Activated CD4-positive, alpha-beta T cell treated with anti-CD3 and anti-CD28 coated beads, Interleukin-2, amount 10 ng/mL, durations not matched to agents 24 days and 14 days (primary cell): ENCODE results near the gene TYK2. TPM values are rescaled to one million over a fixed set of nuclear protein-coding genes. Genes with fewer than 3 reads are reported as not detected.

Source experiments
- DNase-seq: peaks from one replicate; pipeline ENCODE4 v3.0.0; 2022
- H3K27ac Mint-ChIP-seq: one replicate; pipeline ENCODE4 v1.8.0; 2022; ENCODE audit warnings: mild to moderate bottlenecking, mixed read lengths
- H3K27me3 Mint-ChIP-seq: one replicate; pipeline ENCODE4 v1.8.0; 2022; ENCODE audit warnings: mixed read lengths
- H3K36me3 Mint-ChIP-seq: one replicate; pipeline ENCODE4 v1.8.0; 2022; ENCODE audit warnings: low read depth, mild to moderate bottlenecking, mixed read lengths
- H3K4me1 Mint-ChIP-seq: one replicate; pipeline ENCODE4 v1.8.0; 2021; ENCODE audit warnings: mixed read lengths
- H3K4me3 Mint-ChIP-seq: one replicate; pipeline ENCODE4 v1.8.0; 2022; ENCODE audit warnings: mild to moderate bottlenecking, moderate library complexity, mixed read lengths
- H3K9me3 Mint-ChIP-seq: one replicate; pipeline ENCODE4 v1.8.0; 2021; ENCODE audit warnings: mixed read lengths
- intact Hi-C: fragments of 100-400 bp; cut with micrococcal nuclease; formaldehyde crosslinking; loops from one replicate; pipeline ENCODE4 v1.15.1; 2023
- total RNA-seq: library from RNA; stranded (reverse); gene quantifications from 2 replicates; pipeline ENCODE4 v1.2.3, GENCODE V29; 2022

The TYK2 gene
- total RNA-seq, 1 donor from 2014 or later = 255 TPM

DNA sequence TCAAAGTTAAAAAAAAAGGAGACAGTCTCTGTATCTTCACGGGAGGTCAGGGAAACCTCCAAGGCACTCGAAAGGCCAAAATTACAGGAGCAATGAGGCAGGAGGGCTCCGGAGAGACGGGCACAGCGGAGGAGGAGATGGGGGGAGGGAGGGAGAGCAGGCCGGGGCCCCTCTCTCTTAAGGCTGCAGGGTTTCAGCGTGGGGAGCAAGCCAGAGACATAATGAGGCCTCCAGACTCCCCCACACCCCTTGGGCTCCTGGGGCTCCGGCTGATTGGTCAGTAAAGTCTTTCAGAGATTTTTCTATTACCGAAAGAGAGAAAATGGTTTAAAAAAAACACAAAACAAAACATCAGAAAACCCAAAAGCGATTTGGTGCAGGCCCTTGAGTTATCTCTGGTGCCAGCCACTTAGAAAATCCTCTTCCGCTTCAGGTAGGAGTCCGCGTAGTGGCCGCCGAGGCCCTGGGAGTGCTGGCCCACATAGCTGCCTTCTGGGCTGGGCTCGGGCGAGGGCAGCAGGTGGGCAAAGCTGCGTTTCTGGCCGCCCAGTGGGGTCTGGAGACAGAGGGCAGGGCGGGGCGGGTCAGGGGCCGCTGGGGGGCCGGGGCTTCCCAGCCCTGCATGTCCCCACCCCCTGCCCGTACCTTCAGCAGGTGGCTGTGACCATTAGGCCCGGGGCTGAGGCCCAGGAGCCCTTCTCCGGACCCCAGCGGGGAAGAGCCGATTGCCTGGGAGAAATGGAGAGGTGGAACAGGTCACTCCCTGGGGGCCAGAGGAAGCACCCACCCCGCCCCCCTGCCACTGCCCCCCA is 63.1 kb downstream of the TYK2 start:
- H3K9me3 Mint-ChIP-seq = no peaks in the 10 kb centered on the region
- H3K4me1 Mint-ChIP-seq = peaks cover 14% of the 10 kb centered on the region
- intact Hi-C loops = loop anchor here (5.0 kb wide), 1 partner anchor 45 kb away; the partner anchor contains the start of gene ICAM1
- H3K27me3 Mint-ChIP-seq = no peaks in the 10 kb centered on the region
- no peak overlapping the region for H3K27ac Mint-ChIP-seq
- H3K4me3 Mint-ChIP-seq = no peak overlapping the region
- H3K36me3 Mint-ChIP-seq = peaks cover 26% of the 10 kb centered on the region
- DNase-seq = no peak

- Mint-ChIP-seq H3K36me3 (peaks cover 21% of the 10 kb centered on the region), H3K27ac (peak overlapping the region; percentile 83), H3K9me3 (no peaks in the 10 kb centered on the region), H3K4me1 (peaks cover 14% of the 10 kb centered on the region), H3K27me3 (no peaks in the 10 kb centered on the region), H3K4me3 (peak overlapping the region; percentile 86)
- DNase-seq = no peak
- intact Hi-C loops = loop anchor here (5.0 kb wide), 1 partner anchor 44 kb away; the partner anchor contains the start of gene ICAM1
Observed at GRCh38 chr19:10316229-10317044, 63.9 kb downstream of the TYK2 start.

- peak within 1 kb of the TSS; percentile 83 for H3K27ac Mint-ChIP-seq
- peaks cover 21% of the 10 kb centered on the region for H3K36me3 Mint-ChIP-seq
- H3K4me3 Mint-ChIP-seq = peak within 1 kb of the TSS; percentile 86
- DNase-seq = peak; percentile 97
- intact Hi-C loops = loop anchor here (5.0 kb wide), 1 partner anchor 43 kb away; the partner anchor contains the start of gene ICAM1
- peaks cover 14% of the 10 kb centered on the region for H3K4me1 Mint-ChIP-seq
- no peaks in the 10 kb centered on the region for H3K27me3 Mint-ChIP-seq
- H3K9me3 Mint-ChIP-seq = no peaks in the 10 kb centered on the region
Observed at GRCh38 chr19:10315335-10316214, 64.8 kb downstream of the TYK2 start, which contains the start of gene FDX2. Gene FDX2 (minus strand): TSS chr19:10316015. CDS start chr19:10315996, 19 bp downstream.

GRCh38 chr19:10309423-10309822 is 70.9 kb downstream of the TYK2 start, which contains the start of gene ZGLP1:
Gene ZGLP1 (minus strand): TSS chr19:10309815.
- no peaks in the 10 kb centered on the region for H3K27me3 Mint-ChIP-seq
- DNase-seq = no peak
- H3K9me3 Mint-ChIP-seq = no peaks in the 10 kb centered on the region
- H3K4me1 Mint-ChIP-seq = peaks cover 8% of the 10 kb centered on the region
- H3K36me3 Mint-ChIP-seq = peaks cover 1% of the 10 kb centered on the region
- H3K4me3 Mint-ChIP-seq = no peak within 1 kb of the TSS
- no peak within 1 kb of the TSS for H3K27ac Mint-ChIP-seq
- intact Hi-C loops = no loop called here

DNA sequence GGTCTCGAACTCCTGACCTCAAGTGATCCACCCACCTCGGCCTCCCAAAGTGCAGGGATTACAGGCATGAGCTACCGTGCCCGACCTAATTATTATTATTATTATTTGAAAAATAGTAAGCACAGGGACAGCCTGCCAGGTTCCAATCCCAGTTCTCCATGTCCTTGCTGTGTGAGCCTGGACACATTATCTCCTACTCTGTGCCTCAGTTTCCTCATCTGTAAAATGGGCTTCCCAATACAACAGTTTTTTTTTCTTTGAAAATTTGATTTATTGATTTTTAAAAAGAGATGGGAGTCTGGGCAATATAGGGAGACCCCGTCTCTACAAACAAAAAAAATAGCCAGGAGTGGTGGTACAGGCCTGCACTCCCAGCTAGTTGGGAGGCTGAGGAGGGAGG is 74.0 kb downstream of the TYK2 start:
- Mint-ChIP-seq H3K9me3 (no peaks in the 10 kb centered on the region), H3K36me3 (peaks cover 3% of the 10 kb centered on the region), H3K4me1 (peaks cover 14% of the 10 kb centered on the region), H3K27me3 (peaks cover 3% of the 10 kb centered on the region), H3K4me3 (no peak overlapping the region), H3K27ac (no peak overlapping the region)
- DNase-seq = no peak
- intact Hi-C loops = no loop called here

- H3K4me3 Mint-ChIP-seq = no peak overlapping the region
- no peaks in the 10 kb centered on the region for H3K9me3 Mint-ChIP-seq
- DNase-seq = no peak
- peaks cover 14% of the 10 kb centered on the region for H3K4me1 Mint-ChIP-seq
- peaks cover 3% of the 10 kb centered on the region for H3K36me3 Mint-ChIP-seq
- peaks cover 5% of the 10 kb centered on the region for H3K27me3 Mint-ChIP-seq
- intact Hi-C loops = no loop called here
- no peak overlapping the region for H3K27ac Mint-ChIP-seq
Observed at GRCh38 chr19:10305139-10305806, 75.1 kb downstream of the TYK2 start.

Other genes starting within 250 kb of the TYK2 start
- gene DNMT1, start 185.6 kb downstream of the TYK2 start, total RNA-seq = 410 and 414 TPM in 2 replicates
- 14.3 and 14.7 TPM in 2 replicates for gene S1PR2, start 149.2 kb downstream of the TYK2 start, total RNA-seq
- 163 and 174 TPM in 2 replicates for gene MRPL4, start 128.4 kb downstream of the TYK2 start, total RNA-seq
- 81.5 and 82.1 TPM in 2 replicates for gene ICAM1, start 109.5 kb downstream of the TYK2 start, total RNA-seq
- 0.71 and 0.79 TPM in 2 replicates for gene ICAM4, start 93.6 kb downstream of the TYK2 start, total RNA-seq
- gene ICAM5, start 90.6 kb downstream of the TYK2 start, total RNA-seq = 3.0 and 3.8 TPM in 2 replicates
- 2.0 and 2.8 TPM in 2 replicates for gene ZGLP1, start 70.8 kb downstream of the TYK2 start, total RNA-seq
- gene FDX2, start 64.6 kb downstream of the TYK2 start, total RNA-seq = 23.9 and 24.9 TPM in 2 replicates
- gene RAVER1, start 47.0 kb downstream of the TYK2 start, total RNA-seq = 96.1 and 108 TPM in 2 replicates
- gene ICAM3, start 40.9 kb downstream of the TYK2 start, total RNA-seq = 104 and 108 TPM in 2 replicates
- 304 and 310 TPM in 2 replicates for gene CDC37, start 23.0 kb upstream of the TYK2 start, total RNA-seq
- 55.3 and 58.0 TPM in 2 replicates for gene PDE4A, start 40.0 kb upstream of the TYK2 start, total RNA-seq
- gene KEAP1, start 122.8 kb upstream of the TYK2 start, total RNA-seq = 81.0 and 82.1 TPM in 2 replicates
- gene S1PR5, start 136.9 kb upstream of the TYK2 start, total RNA-seq = not detected in 2 replicates
- gene ATG4D, start 163.3 kb upstream of the TYK2 start, total RNA-seq = 36.7 and 40.8 TPM in 2 replicates
- 84.0 and 90.6 TPM in 2 replicates for gene KRI1, start 185.4 kb upstream of the TYK2 start, total RNA-seq
- gene CDKN2D, start 188.4 kb upstream of the TYK2 start, total RNA-seq = 41.0 and 44.2 TPM in 2 replicates
- gene AP1M2, start 206.7 kb upstream of the TYK2 start, total RNA-seq = not detected in 2 replicates
- 85.5 and 98.6 TPM in 2 replicates for gene SLC44A2, start 245.0 kb upstream of the TYK2 start, total RNA-seq